GM19438 (cell line): Measurements from ENCODE around the gene IQGAP2.

Source experiments
- ATAC-seq: cut with Tn5 transposase; IDR thresholded peaks from one replicate; pipeline ENCODE4 v1.9.1; 2021; ENCODE audit warnings: low read depth; ENCODE audit not compliant: unreplicated experiment

Gene IQGAP2

DNA sequence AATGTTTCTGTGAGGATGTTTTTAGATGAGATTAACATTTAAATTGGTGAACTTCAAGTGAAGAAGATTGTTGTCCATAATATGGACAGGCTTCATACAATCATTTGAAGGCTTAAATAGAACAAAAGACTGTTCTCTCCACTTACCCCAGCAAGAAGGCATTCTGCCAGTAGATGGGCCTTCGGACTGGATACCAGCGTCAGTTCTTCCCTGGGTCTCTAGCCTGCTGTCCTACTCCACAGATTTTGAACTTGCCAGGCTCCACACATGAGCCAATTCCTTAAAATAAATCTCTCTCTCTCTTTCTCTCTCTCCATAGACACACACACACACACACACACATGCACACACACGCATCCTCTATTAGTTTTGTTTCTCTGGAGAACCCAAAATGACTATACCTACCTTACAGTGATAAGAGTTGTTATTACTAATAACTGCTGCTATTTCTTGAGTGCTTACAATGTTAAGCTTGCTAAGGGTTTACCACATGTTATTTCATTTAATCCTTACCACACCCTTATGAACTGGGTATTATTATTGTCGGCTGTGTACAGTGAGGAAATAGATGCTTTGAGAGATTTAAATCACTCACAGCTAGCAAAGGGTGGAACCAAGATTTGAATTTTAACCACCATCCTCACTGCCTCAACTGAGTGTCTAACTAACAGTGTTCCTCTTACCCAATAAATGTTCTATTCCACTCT lies 19.8 kb upstream of the IQGAP2 start:
- no peak for ATAC-seq

DNA sequence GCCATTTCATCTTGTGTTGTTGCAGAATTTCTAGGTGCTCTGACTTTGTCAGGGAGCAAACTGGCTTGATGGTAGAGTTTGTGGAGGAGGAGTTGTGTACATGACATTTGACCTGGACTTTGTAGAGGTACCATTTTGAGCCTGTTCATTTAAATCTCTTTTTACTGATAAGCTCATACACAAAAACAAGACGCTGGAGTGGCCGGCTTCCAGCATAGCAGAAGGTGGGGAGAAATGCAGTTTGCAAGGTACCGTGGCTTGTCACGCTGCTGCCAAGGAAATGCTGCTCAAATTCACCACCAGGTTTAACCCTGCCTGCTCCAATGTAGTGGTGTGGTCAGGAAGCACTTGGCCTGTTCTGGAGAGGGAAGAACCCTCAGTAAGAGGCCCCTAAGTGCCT lies 18.9 kb upstream of the IQGAP2 start:
- ATAC-seq, result no peak

DNA sequence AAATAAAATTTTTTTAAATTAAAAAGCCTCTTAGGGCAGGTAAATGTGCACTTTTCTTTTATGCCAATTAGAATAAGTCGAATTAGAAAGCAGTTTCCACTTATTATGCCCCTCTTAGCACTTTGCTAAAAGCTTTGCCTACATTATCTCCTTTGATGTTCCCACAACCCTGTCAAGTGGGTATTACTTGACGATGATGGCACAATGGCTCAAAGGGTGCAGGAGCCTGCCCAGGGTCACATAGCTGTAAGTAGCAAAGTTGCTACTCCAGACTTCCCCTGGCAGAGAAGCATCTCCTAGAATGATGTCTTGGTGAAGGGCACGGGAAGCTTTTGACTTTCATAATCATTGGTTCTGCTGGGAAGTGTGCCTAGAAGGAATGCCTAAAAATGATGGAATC lies 18.4 kb upstream of the IQGAP2 start:
- ATAC-seq, result no peak

DNA sequence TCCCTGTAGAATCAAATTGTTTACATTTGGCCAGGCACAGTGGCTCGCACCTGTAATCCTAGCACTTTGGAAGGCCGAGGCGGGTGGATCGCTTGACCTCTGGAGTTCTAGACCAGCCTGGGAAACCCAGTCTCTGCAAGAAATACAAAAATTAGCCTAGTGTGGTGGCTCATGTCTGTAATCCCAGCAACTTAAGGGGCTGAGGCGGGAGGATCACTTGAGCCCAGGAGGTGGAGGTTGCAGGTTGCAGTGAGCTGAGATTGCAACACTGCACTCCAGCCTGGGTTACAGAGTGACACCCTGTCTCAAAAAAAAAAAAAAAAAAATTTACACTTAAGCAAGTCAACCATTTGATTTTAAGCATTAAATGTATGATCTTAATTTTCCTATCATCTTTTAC lies 17.5 kb upstream of the IQGAP2 start:
- ATAC-seq, result no peak

DNA sequence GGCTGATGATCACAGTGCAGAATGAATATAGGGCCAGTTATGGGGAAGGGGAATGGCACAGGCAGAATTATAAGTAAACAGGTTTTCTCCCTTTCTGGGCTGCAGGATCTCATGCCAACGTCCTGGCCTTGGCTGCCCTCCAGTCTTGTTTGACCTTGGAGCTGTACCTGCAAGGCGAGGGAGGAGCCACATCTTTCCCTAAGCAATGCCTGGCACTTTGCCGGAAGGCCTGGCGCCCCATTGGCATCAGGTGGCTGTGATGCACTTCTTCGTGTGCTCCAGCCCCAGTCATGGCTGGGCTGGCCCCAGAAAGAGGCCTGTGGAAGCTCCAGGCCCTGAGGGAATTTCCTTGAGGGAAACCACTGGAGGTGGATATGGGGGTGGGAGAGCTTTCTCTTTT lies 16.7 kb upstream of the IQGAP2 start:
- no peak for ATAC-seq

DNA sequence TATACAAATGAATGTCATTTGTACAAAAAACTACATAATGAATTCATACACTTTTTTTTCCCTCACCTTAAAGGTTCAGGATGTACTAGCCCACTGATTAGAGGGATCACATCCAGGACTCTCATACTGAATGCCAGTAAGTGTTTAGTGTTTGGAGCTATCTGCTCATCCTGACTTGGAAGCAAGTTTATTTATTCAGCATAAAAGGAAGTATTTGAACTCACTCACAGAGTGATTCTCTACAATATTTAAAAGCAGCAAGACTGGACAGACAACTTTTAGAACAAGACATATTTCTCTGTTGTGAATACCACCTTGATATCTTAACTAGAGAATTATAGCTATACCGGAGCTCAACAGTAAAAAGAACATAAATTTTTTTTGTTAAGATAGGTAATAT lies 14.8 kb upstream of the IQGAP2 start:
- no peak for ATAC-seq

DNA sequence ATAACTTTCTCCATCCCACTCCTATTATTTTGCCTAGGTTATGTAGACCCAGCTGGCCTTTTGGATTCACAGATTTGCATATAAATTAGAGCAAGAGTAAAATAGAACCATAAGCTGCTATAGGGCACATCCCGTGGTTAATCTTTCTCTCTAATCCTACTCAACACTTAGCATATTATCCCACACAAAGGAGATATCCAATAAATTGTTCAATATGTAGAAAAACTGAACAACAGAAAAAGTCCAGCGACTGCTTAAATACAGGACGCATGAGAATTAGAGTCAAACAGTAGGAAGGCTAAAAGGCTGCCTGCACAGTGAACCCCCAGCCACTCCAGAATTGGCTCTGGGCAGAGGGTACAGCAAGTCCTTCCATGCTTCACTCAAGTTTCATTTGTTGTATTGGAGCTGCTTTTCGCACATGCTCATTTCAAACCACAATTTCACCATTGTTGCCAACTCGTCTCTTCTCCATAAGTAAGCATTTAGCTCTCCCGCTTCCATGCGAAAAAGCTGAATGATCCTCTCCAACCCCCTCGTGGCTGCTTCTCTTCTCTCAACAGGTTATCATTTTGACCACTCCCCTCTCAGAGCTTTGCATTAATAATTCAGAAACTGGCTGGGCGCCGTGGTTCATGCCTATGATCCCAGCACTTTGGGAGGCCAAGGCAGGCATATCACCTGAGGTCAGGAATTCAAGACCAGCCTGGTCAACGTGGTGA lies 14.1 kb upstream of the IQGAP2 start:
- ATAC-seq, result no peak

DNA sequence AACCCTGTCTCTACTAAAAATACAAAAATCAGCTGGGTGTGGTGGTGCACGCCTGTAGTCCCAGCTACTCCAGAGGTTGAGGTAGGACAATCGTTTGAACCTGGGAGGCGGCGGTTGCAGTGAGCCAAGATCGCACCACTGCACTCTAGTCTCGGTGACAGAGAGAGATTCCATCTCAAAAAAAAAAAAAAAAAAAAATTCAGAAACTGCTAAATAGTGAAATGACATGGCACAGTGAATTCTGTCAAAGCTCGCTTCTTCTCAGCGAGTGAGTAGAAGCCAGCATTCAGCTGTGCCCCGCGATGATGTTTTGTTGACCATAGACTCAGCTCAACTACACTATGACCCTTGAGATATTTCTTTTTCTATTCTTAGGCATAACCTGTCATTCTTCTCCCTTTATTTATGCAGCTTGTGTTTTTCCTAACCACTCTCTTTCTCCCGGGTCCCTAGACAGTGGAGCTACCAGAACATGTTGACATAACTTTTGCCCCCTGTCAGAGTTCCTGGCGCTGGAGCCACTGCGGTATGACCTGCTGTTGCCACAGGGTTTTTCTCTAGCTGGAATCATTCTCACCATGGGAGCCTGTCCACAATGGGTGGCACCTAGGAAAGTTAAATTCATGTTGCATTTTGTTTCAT lies 13.5 kb upstream of the IQGAP2 start:
- ATAC-seq, result no peak

DNA sequence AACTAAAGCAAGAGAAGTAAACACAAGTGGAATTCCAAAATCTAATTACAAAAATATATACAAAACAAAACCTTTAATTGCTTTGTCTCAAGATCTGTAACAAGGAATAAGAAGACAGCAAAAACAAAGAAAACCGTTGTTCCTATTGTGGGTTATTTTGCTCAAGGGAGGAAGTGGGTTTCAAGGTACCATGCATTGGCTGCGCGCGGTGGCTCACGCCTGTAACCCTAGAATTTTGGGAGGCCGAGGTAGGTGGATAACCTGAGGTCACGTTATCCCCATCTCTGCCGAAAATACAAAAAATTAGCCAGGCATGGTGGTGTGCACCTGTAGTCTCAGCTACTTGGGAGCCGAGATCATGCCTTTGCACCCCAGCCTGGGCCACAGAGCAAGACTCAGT lies 12.1 kb upstream of the IQGAP2 start:
- no peak for ATAC-seq

DNA sequence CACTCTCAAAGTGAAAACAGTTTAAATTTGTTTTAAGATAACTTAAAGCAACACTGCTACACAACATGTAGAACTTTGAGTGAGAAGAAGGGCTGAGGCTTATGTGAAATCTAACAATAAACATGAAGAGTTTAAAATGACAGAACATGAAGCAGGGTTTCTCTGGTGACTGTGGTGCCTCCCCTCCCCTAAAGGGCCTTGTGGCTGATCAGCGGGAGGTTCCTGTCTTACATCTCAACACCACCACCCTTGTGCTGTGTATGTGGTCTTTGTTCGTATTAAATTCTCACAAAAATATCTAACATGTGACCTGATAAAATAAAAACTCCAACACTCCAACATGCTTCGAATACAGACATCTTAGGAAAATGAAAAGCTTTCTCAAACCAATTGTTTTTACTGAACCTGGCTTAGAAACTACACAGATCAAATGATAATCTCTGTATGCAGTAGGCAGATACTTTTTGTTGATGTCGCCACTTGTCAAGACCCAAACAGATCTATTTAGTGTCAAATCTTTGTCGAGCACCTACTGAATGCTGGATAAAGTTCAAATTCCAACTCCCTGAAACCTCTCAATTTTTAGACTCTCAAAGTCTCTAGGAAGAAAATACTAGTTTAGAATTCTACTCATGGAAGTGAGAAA lies 9.9 kb upstream of the IQGAP2 start:
- ATAC-seq, result no peak

DNA sequence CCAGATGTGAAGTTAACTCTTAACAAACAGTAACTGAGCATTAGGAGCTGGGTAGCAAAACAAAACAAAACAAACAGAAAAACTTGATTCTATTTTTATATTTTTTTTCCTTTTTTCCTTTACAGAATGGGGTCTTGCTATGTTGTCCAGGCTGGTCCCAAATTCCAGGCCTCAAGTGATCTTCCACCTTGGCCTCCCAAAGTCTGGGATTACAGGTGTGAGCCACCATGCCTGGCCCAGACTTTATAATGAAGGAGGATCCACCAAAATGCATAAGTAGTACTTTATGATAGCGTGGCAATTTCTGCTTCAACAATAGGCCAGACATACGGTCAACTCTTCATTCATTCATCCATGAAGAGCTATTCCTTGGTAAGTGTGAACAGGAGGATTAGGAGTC lies 5.9 kb upstream of the IQGAP2 start:
- no peak for ATAC-seq

DNA sequence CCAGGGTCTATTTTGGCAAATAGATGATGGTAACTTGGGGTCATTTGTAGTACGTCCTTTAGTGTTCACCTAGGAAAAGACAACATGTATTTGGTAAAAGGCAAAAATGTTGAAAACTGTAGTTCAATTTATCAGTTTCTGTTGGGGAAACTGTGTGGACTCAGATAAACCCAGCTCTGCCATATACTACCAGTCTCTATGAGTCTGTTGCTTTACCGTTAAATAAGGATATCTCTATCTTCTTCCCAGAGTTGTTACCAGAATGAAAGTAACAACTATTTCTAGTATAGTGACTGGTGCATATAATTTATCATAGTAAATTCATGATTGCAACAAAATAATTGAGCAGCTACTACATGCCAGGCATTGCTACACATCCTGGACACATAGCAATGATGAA lies 3.8 kb upstream of the IQGAP2 start:
- no peak for ATAC-seq

DNA sequence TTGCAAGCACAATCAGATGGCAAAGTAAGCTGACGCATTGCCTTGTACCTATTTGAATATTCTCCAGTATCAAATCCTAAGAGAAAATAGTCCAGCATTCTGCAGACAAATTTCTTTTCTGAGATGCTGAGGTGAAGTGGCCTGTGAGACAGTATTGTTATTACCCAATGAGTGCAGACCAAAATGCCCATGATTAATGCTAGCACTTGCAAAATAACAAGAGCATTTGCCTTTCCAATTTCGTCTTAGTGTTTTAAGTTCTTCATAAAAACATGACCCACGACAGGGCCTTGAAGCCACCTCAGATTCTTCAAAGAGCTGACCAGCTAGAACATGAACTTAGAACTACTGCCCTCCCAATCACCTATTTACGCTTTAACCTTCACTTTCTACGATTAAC lies 2.6 kb upstream of the IQGAP2 start:
- ATAC-seq, result no peak

DNA sequence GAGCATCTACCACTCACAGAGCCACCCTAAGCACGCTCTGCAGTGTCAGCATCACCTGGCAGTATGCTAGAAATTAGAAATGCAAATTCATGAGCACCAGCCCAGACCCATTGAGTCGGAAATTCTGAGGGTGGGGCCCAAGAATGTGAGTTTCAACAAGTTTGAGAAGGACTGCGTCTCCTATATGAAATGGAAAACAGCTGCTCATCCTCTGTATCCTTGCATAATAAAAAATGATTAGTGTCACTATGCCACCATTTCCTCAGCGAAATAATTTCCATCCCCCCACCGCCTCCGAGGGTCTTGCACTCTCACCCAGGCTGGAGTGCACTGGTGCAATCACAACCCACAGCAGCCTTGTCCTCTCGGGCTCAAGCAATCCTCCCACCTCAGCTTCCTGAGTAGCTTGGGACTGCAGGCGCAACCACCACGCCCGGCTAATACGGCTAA lies 1.3 kb upstream of the IQGAP2 start:
- no peak for ATAC-seq

DNA sequence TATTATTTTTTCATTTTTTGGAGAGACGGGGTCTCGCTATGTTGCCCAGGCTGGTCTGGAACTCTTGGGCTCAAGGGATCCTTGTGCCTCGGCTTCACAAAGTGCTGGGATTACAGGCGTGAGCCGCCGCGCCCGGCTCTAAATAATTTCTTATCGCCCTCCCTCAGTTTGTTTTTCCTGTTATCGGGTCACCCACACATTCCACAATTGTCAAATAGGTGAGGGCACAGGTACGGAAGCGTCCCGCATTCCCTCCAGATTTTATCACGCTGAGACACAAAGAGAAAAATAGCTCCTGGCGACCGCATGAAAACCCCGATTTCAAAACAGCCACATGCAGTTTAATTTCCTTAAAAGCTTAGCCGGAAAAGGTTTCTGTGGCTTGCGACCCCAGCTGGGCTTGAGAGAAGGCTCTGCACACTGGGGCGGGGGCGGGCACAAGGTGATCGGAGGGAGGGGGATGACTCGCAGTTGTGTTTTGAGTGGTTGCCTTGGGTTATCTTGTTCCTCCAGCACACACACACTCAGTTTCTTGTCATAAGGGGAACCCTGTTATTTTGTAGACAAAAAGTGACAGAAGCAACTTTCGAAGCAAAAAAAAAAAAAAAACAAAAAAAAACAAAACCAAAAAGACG lies 717 bp upstream of the IQGAP2 start:
- peak; percentile 49 for ATAC-seq

DNA sequence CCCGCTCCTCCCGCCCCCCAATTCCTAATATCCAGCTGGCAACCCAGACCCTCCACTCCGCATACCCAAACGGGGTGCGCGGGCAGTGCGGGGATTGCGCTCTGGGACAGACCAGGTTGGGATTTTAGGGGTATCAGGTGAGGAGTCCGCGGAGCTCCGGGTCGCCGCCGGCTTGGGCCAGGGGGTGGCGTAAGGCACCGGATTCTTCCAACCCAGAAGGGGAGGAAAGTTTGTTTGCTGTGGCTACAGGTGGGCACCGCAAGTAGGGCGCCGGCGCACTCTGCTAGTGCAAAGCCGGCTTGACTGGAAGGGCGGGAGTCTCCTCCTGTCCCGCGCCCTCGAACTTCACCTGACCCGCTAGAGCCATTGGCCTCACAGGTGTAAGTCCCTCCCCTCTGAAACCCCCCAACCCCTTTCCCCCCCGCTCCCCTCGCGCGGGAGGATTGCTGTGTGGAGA lies 709 bp downstream of the IQGAP2 start:
- no peak for ATAC-seq

DNA sequence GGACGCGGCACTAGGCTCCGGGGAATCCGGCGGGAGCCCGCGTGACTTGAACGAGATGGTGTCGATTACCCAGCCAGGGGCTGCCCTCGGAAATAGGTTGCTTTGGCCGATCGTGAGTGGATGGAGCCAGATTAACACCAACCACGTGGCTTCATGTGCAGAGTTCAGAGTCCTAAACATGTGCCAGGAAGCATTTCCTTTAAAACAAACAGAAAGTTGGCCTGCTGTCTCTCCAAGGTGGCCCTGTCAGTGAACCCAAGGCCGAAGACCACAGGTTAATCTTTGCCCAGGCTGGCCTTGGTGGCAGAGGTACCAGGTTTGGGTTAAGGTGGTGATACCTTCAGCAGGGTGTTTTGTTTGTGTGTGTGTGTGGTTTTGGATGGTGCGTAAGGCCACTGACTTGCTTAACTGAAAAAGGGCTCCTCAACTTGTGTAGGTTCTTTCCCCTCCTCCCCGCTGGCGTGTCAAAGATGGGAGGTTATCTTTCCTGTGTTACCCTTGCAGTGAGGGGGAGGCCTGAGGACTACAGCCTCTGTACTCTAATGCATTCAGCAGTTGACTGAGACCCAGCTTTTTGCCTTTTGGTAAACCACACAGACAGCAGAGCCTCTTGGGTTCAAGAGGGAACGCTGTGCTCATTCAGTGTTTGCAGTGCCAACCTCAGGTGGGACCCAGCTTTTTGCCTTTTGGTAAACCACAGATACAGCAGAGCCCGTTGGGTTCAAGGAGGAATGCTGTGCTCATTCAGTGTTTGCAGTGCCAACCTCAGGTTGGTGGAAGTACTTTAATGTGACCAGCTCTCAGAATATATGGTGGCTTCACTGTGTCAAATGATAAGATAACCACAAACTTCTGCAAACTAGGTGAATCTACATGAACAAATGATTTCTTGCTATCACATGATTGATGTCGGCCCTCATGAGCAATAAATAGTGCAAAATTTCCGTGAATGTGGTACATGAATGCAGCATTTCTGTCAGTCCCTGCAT lies 1.4 kb downstream of the IQGAP2 start:
- ATAC-seq, result no peak

DNA sequence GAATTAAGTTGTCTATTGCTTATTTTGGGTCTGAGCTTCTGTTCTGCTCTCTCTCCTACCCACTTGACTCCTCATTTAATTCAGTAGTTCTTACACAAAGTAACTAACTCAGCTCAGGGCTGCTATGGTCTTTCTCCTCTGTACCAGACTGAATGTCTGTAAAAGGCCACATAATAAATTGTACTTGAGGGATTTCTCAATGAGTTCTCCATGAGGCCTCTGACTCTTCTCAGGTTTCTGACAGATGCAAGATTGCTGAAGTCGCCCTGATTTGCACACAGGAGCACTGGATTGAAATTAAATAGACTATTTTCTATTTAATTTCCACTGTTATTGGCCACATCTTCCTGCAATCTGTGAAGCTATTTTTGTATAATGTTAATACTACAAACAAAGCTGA lies 2.9 kb downstream of the IQGAP2 start:
- no peak for ATAC-seq

DNA sequence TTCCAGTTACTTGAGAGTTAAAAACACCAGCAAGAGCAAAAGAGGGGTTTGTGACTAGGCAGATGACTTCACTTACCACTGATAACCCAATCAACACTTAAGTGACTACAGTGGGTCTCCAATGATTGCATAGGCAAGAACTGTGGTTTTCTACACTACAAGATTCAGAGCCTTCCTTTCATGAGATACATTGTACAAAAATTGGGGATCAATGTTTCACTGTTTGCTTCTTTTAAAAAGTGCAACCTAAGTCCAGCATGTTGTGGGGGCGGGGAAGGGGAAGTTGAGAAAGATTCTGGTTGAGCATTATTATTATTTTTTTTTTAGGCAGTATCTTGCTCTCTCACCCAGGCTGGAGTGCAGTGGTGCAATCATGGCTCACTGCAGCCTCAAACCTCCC lies 3.6 kb downstream of the IQGAP2 start:
- ATAC-seq, result no peak
